Tibial artery (tissue), 4 donors: ENCODE measurements around the gene PTPN7.
"Not testable (repeated sequence)": the region's sequence is repeated elsewhere in the genome, so short reads cannot be mapped to it uniquely, and the experiment has no call there.

ENCODE experiments used
- DNase-seq, 2 donors: peaks; one replicate each; pipeline ENCODE4 v3.0.0-alpha.2; 2019
- H3K27ac ChIP-seq, 2 donors: fragments of 200-600 bp; sonication (generic) in 1 of 2; 1 replicate in 1 of 2; 2 replicates in 1 of 2; pipeline ENCODE4 v1.5.1; 2018 to 2019; ENCODE audit warnings: mild to moderate bottlenecking in 1 of 2
- H3K27me3 ChIP-seq, 2 donors: fragments of 200-600 bp; sonication (generic) in 1 of 2; one replicate each; pipeline versions ENCODE4 v1.5.1 to v1.6.0; 2016 to 2019
- H3K36me3 ChIP-seq, 3 donors: fragments of 200-600 bp; sonication (generic) in 2 of 3; one replicate each; pipeline ENCODE4 v1.5.1; 2016 to 2019; ENCODE audit warnings: mild to moderate bottlenecking in 2 of 3
- H3K4me1 ChIP-seq, 4 donors: fragments of 200-600 bp; sonication (generic) in 2 of 4; 1 replicate in 3 of 4; 2 replicates in 1 of 4; pipeline ENCODE4 v1.5.1; 2016 to 2019
- H3K4me3 ChIP-seq, 2 donors: fragments of 200-600 bp; sonication (generic) in 1 of 2; 1 replicate in 1 of 2; 2 replicates in 1 of 2; pipeline ENCODE4 v1.5.1; 2018 to 2019; ENCODE audit warnings: mild to moderate bottlenecking in 2 of 2
- H3K9me3 ChIP-seq, 3 donors: fragments of 200-600 bp; sonication (generic) in 1 of 3; one replicate each; pipeline ENCODE4 v1.5.1; 2016 to 2019
- CTCF ChIP-seq, 2 experiments: fragments of 200-600 bp in 1 of 2; fragments of 450-650 bp in 1 of 2; IDR thresholded peaks; one replicate each; pipeline ENCODE4 v1.5.1; 2017 to 2019; ENCODE audit warnings: antibody characterized with exemption in 2 of 2, mild to moderate bottlenecking in 1 of 2, moderate library complexity in 1 of 2
- intact Hi-C: fragments of 100-400 bp; cut with DNase I; formaldehyde crosslinking; loops from one replicate; pipeline ENCODE4 v1.15.0; 2023; ENCODE audit warnings: low total_unique reads

PTPN7 gene

GRCh38 chr1:202113690-202114300 lies 46.6 kb downstream of the PTPN7 start:
- Histone ChIP-seq H3K4me3 (no peak overlapping the region), H3K9me3 (no peaks in the 10 kb centered on the region), H3K27me3 (no peaks in the 10 kb centered on the region), H3K27ac (peak overlapping the region in 1 of 2 donors; percentile 40), H3K4me1 (peaks cover 0 to 17% (median 8%) of the 10 kb centered on the region in 4 donors), H3K36me3 (no peaks in the 10 kb centered on the region)
- no peak for DNase-seq
- intact Hi-C loops, result no loop called here
- TF ChIP-seq CTCF (IDR thresholded peaks at IDR 0.05), result no peak

GRCh38 chr1:202112859-202113689 lies 47.3 kb downstream of the PTPN7 start:
- Histone ChIP-seq H3K9me3 (no peaks in the 10 kb centered on the region), H3K4me1 (peaks cover 0 to 18% (median 8%) of the 10 kb centered on the region in 4 donors), H3K36me3 (no peaks in the 10 kb centered on the region), H3K27me3 (no peaks in the 10 kb centered on the region), H3K27ac (peak overlapping the region; percentile 22 to 40), H3K4me3 (no peak overlapping the region)
- TF ChIP-seq CTCF (IDR thresholded peaks at IDR 0.05), result no peak
- intact Hi-C loops, result no loop called here
- no peak for DNase-seq

GRCh38 chr1:202111589-202111988 lies 48.8 kb downstream of the PTPN7 start:
- intact Hi-C loops, H3K4me3 ChIP-seq, H3K27me3 ChIP-seq, H3K9me3 ChIP-seq, DNase-seq, H3K36me3 ChIP-seq, H3K27ac ChIP-seq: not testable (repeated sequence)
- H3K4me1 ChIP-seq, result peaks cover 0 to 21% (median 8%) of the 10 kb centered on the region in 4 donors

DNA sequence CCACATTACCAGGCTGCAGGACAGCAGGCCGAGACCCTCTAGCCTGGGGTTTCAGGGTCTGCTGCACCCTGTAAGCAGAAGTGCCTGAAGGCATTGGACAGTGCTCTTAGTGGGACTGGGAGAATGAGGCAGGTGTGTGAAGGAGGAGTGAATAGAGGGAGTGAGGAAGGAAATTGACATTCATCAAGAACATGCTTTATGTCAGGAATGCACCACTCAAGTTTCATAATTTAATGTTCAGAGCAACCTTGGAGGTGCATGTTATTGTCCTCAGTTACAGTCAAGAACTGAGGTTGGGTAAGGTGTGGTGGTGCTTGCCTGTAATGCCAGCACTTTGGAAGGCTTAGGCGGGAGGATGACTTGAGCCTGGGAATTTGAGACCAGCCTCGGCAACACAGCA lies 49.4 kb downstream of the PTPN7 start:
- intact Hi-C loops, result no loop called here
- Histone ChIP-seq H3K9me3 (no peaks in the 10 kb centered on the region), H3K27ac (no peak overlapping the region), H3K36me3 (no peaks in the 10 kb centered on the region), H3K4me3 (no peak overlapping the region), H3K4me1 (peaks cover 0 to 21% (median 8%) of the 10 kb centered on the region in 4 donors), H3K27me3 (no peaks in the 10 kb centered on the region)
- TF ChIP-seq CTCF (IDR thresholded peaks at IDR 0.05), result no peak
- DNase-seq, result no peak

GRCh38 chr1:202107801-202108731 lies 52.3 kb downstream of the PTPN7 start:
- H3K27me3 ChIP-seq, result no peaks in the 10 kb centered on the region
- no peak for TF ChIP-seq CTCF (IDR thresholded peaks at IDR 0.05)
- intact Hi-C loops, result loop anchor here (10.0 kb wide), 1 partner anchor 53 kb away; no protein-coding TSS in a partner anchor
- H3K36me3 ChIP-seq, result no peaks in the 10 kb centered on the region
- peaks cover 0 to 13% (median 3%) of the 10 kb centered on the region in 4 donors for H3K4me1 ChIP-seq
- H3K9me3 ChIP-seq, result no peaks in the 10 kb centered on the region
- no peak for DNase-seq
- H3K4me3 ChIP-seq, result no peak overlapping the region
- no peak overlapping the region for H3K27ac ChIP-seq
